Activated T-cell treated with anti-CD3 and anti-CD28 coated beads for 1 hour (primary cell): ENCODE data around the gene HLA-DRB5.
"Not testable (repeated sequence)": the region's sequence is repeated elsewhere in the genome, so short reads cannot be mapped to it uniquely, and the experiment has no call there.

Source experiments
- DNase-seq: peaks from one replicate; pipeline ENCODE4 v3.0.0-alpha.2; 2020; ENCODE audit warnings: low read depth

The HLA-DRB5 gene

DNA sequence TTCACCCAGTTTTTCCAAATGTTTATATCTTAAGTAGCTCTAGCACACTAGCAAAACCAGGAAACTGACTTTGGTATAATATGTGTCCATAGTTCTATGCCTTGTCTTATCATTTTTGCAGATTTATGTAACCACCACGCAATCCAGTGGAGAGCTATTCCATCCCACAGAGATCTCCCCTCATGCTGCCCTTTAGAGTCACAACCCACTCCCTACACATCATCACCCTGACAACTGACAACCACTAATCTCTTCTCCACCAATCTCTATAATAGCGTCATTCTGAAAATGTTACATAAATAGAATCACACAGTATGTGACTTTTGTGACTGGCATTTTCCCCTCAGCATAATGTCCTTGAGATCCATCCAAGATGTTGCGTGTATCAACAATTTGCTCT is 29.1 kb downstream of the HLA-DRB5 start:
- DNase-seq: no peak

DNA sequence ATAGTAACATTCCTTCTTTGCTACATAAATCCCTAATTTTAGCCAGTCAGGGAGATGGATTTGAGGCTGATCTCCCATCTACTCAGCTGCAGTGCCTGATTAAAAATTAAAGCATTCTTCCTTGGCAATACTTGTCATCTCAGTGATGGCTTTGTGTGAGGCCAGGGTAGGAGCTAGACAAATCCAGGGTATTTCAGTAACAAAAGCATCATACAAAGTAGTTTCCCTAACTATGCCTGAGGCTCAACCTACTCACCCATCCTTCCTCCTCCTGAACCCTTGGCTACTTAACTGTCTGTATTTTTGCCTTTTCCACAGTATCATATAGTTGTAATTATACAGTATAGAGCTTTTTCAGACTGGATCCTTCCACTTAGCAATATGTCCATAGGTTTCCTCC is 37.7 kb downstream of the HLA-DRB5 start:
- DNase-seq: no peak

DNA sequence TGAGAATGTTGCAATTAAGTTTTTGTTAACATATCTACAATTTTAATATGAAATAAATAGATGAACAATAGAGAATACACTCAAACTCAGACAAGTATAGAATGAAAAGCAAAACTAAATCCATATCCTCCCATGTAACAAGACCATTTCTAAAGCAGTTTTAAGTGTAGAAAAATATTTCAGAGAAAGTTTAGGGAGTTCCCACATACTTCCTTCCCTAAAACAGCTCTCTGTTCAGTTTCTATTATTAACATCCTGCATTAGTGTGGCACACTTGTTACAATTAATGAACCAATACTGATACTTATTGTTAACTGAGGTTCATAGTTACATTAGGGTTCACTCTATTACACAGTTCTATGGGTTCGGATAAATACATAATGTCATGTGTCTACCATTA is 38.4 kb downstream of the HLA-DRB5 start:
- DNase-seq: no peak

DNA sequence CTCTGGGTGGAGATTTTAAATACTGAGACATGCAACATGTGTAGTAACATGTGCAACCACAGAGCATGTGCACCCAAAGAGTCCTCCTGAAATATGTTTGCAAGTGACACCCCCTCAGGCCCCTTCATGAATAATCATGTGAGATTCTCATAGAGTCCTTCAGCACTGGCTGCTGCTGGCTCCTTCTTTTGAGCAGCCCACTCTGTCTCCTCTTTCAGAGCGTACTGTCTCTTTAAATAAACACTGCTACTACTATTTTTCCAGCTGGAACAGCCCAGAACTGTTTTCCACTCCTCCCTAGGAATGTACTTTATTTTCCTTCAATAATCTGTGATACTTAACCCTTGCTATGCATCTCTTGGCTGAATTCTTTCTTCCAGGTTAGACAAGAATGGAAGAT is 42.0 kb downstream of the HLA-DRB5 start:
- DNase-seq: no peak

DNA sequence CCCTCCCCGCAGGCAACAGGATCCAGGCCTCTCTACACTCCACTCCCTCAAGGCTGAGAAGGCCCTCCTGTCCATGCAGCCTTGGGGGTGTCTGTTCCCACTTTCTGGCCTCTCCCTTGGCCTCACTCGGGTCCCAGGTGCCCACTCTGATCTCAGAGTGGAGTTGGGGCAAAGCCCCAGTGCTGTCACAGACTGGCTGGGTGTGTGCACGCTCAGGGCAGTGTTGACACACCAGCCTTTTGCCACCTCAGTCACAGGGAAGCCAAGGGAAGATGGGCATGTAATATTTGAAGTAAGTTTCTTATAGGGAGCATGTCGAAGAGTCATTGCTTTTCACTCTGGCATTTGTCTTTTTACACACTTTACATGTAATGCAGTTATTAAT is 45.5 kb downstream of the HLA-DRB5 start:
- no peak for DNase-seq

- DNase-seq: no peak
Measured at GRCh38 chr6:32483968-32484613, 46.0 kb downstream of the HLA-DRB5 start.

- DNase-seq: no peak
Measured at GRCh38 chr6:32475392-32476206, 54.5 kb downstream of the HLA-DRB5 start.

GRCh38 chr6:32473376-32474348 is 56.4 kb downstream of the HLA-DRB5 start:
- DNase-seq: not testable (repeated sequence)

DNA sequence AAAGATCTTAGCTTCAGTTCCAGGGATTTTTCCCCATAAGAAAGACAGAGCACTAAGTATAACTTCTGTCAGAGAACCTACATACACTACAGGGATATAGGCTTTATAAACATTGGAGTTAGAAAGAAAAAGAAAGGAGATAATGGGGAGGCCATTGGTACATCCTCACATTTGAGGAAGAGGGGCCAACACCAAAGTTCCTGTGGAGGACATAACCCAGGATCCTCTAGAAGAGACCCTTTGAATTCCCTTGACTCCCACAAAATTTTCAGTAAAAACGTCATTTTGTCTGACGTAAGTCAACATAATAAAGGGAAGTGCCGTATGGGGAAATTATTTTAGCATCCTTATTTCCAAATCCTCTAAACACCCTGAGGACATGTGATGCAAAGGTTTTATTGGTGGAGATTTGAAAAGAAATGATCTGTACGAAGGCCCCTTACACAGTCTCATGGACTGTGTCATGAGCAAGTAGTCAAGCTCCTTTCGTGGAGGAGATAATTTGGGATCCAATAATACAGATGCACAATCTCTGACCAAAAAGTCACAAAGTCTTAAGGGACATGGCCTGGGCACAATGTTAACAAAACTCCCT is 57.2 kb downstream of the HLA-DRB5 start:
- no peak for DNase-seq

DNA sequence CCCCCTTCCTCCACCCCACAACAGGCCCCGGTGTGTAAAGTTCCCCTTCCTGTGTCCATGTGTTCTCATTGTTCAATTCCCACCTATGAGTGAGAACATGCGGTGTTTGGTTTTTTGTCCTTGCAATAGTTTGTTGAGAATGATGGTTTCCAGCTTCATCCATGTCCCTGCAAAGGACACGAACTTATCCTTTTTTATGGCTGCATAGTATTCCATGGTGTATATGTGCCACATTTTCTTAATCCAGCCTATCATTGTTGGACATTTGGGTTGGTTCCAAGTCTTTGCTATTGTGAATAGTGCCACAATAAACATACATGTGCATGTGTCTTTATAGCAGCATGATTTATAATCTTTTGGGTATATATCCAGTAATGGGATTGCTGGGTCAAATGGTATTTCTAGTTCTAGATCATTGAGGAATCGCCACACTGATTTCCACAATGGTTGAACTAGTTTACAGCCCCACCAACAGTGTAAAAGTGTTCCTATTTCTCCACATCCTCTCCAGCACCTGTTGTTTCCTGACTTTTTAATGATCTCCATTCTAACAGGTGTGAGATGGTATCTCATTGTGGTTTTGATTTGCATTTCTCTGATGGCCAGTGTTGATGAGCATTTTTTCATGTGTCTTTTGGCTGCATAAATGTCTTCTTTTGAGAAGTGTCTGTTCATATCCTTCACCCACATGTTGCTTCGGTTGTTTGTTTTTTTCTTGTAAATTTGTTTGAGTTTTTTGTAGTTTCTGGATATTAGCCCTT is 62.2 kb downstream of the HLA-DRB5 start:
- DNase-seq: not testable (repeated sequence)
